GM06990 (cell line): ENCODE results near the gene FTO.

Source experiments
- DNase-seq: peaks from one replicate; pipeline ENCODE4 v3.0.0-alpha.2; 2011; ENCODE audit not compliant: insufficient read length; ENCODE audit errors: extremely low read depth
- H3K27me3 ChIP-seq: replicated peaks from 2 replicates; pipeline ENCODE4 v1.6.0; 2011; ENCODE audit warnings: low read length; ENCODE audit not compliant: control insufficient read depth, insufficient read depth
- H3K36me3 ChIP-seq: 2 replicates; pipeline ENCODE4 v1.5.1; 2011; ENCODE audit warnings: low read length; ENCODE audit not compliant: control insufficient read depth, insufficient read depth
- H3K4me3 ChIP-seq: replicated peaks from 2 replicates; pipeline ENCODE4 v1.5.1; 2011; ENCODE audit warnings: low read depth, mild to moderate bottlenecking, control low read depth, low read length
- CTCF ChIP-seq: IDR thresholded peaks from 2 replicates; pipeline ENCODE4 v1.5.1; 2011; ENCODE audit warnings: low read length, control low read depth, mild to moderate bottlenecking, inconsistent platforms; ENCODE audit not compliant: insufficient read depth, poor library complexity, severe bottlenecking

FTO gene

GRCh38 chr16:54174750-54175149 lies 470.8 kb downstream of the FTO start:
- DNase-seq: no peak
- H3K36me3 ChIP-seq: no peaks in the 10 kb centered on the region
- no peak for TF ChIP-seq CTCF
- no peaks in the 10 kb centered on the region; the same call in 1 of the 2 replicates for H3K27me3 ChIP-seq
- no peak overlapping the region for H3K4me3 ChIP-seq

GRCh38 chr16:54175169-54175551 lies 471.2 kb downstream of the FTO start:
- no peaks in the 10 kb centered on the region; the same call in 1 of the 2 replicates for H3K27me3 ChIP-seq
- no peak overlapping the region for H3K4me3 ChIP-seq
- DNase-seq: no peak
- H3K36me3 ChIP-seq: no peaks in the 10 kb centered on the region
- TF ChIP-seq CTCF: no peak

GRCh38 chr16:54175552-54176375 lies 471.8 kb downstream of the FTO start:
- H3K4me3 ChIP-seq: no peak overlapping the region
- no peaks in the 10 kb centered on the region; the same call in 1 of the 2 replicates for H3K27me3 ChIP-seq
- TF ChIP-seq CTCF: no peak
- no peak for DNase-seq
- H3K36me3 ChIP-seq: no peaks in the 10 kb centered on the region

GRCh38 chr16:54176376-54176901 lies 472.5 kb downstream of the FTO start:
- no peak for TF ChIP-seq CTCF
- no peak for DNase-seq

GRCh38 chr16:54177052-54177861 lies 473.3 kb downstream of the FTO start:
- Histone ChIP-seq H3K27me3 (no peaks in the 10 kb centered on the region; the same call in 1 of the 2 replicates), H3K36me3 (no peaks in the 10 kb centered on the region), H3K4me3 (no peak overlapping the region)
- no peak for TF ChIP-seq CTCF
- no peak for DNase-seq

More at GRCh38 chr16:54176376-54176901, 472.5 kb downstream of the FTO start:
- no peaks in the 10 kb centered on the region for H3K36me3 ChIP-seq
- H3K4me3 ChIP-seq: no peak overlapping the region
- no peaks in the 10 kb centered on the region; the same call in 1 of the 2 replicates for H3K27me3 ChIP-seq
